ENCODE data around the gene POLR1C.
A peak's percentile ranks its signal among the peaks of the same experiment; 100 is the strongest.

Gene POLR1C

GRCh38 chr6:43506667-43507471, 10.0 kb upstream of the POLR1C start:
- Histone ChIP-seq H3K4me3 (ENCODE audit: low read length) (no peak overlapping the region), H3K9ac (ENCODE audit: low read length) (no peak overlapping the region), H3K27ac (ENCODE audit: low read depth, low read length) (no peak overlapping the region), H3K4me1 (ENCODE audit: control insufficient read depth, insufficient read depth, low read length) (no peaks in the 10 kb centered on the region), H3K27me3 (ENCODE audit: control insufficient read depth, insufficient read depth, low read length) (peaks cover 9% of the 10 kb centered on the region), H3K36me3 (ENCODE audit: control insufficient read depth, insufficient read depth, low read length) (peaks cover 32% of the 10 kb centered on the region)

- H3K4me3 ChIP-seq (ENCODE audit: low read length), result peak overlapping the region; percentile 75
Observed at GRCh38 chr6:43508481-43509141, 8.3 kb upstream of the POLR1C start.

GRCh38 chr6:43509142-43509983, 7.5 kb upstream of the POLR1C start:
- peaks cover 9% of the 10 kb centered on the region for H3K27me3 ChIP-seq (ENCODE audit: control insufficient read depth, insufficient read depth, low read length)
- H3K4me1 ChIP-seq (ENCODE audit: control insufficient read depth, insufficient read depth, low read length), result no peaks in the 10 kb centered on the region
- H3K36me3 ChIP-seq (ENCODE audit: control insufficient read depth, insufficient read depth, low read length), result peaks cover 32% of the 10 kb centered on the region
- peak overlapping the region; percentile 13 for H3K9ac ChIP-seq (ENCODE audit: low read length)
- H3K4me3 ChIP-seq (ENCODE audit: low read length), result peak overlapping the region; percentile 75
- no peak overlapping the region for H3K27ac ChIP-seq (ENCODE audit: low read depth, low read length)

More at GRCh38 chr6:43508481-43509141, 8.3 kb upstream of the POLR1C start:
- peaks cover 9% of the 10 kb centered on the region for H3K27me3 ChIP-seq (ENCODE audit: control insufficient read depth, insufficient read depth, low read length)
- peaks cover 33% of the 10 kb centered on the region for H3K36me3 ChIP-seq (ENCODE audit: control insufficient read depth, insufficient read depth, low read length)
- no peak overlapping the region for H3K27ac ChIP-seq (ENCODE audit: low read depth, low read length)
- H3K4me1 ChIP-seq (ENCODE audit: control insufficient read depth, insufficient read depth, low read length), result no peaks in the 10 kb centered on the region
- H3K9ac ChIP-seq (ENCODE audit: low read length), result no peak overlapping the region

- Histone ChIP-seq H3K36me3 (ENCODE audit: control insufficient read depth, insufficient read depth, low read length) (peaks cover 27% of the 10 kb centered on the region), H3K27ac (ENCODE audit: low read depth, low read length) (no peak within 1 kb of the TSS), H3K4me1 (ENCODE audit: control insufficient read depth, insufficient read depth, low read length) (no peaks in the 10 kb centered on the region), H3K4me3 (ENCODE audit: low read length) (peak within 1 kb of the TSS; percentile 75), H3K27me3 (ENCODE audit: control insufficient read depth, insufficient read depth, low read length) (peaks cover 9% of the 10 kb centered on the region), H3K9ac (ENCODE audit: low read length) (peak within 1 kb of the TSS; percentile 13)
Observed at GRCh38 chr6:43509984-43510826, 6.7 kb upstream of the POLR1C start, which contains the start of gene LRRC73. TSS of gene LRRC73 (minus strand) at chr6:43510346. CDS start at chr6:43509785, 561 bp downstream.

GRCh38 chr6:43510827-43511163, 6.1 kb upstream of the POLR1C start:
- no peak overlapping the region for H3K9ac ChIP-seq (ENCODE audit: low read length)
- H3K27ac ChIP-seq (ENCODE audit: low read depth, low read length), result no peak overlapping the region
- peaks cover 2% of the 10 kb centered on the region for H3K4me1 ChIP-seq (ENCODE audit: control insufficient read depth, insufficient read depth, low read length)
- peaks cover 22% of the 10 kb centered on the region for H3K36me3 ChIP-seq (ENCODE audit: control insufficient read depth, insufficient read depth, low read length)
- H3K4me3 ChIP-seq (ENCODE audit: low read length), result peak overlapping the region; percentile 75
- H3K27me3 ChIP-seq (ENCODE audit: control insufficient read depth, insufficient read depth, low read length), result peaks cover 9% of the 10 kb centered on the region

GRCh38 chr6:43511824-43512415, 5.0 kb upstream of the POLR1C start:
- H3K36me3 ChIP-seq (ENCODE audit: control insufficient read depth, insufficient read depth, low read length), result peaks cover 22% of the 10 kb centered on the region
- peaks cover 9% of the 10 kb centered on the region for H3K27me3 ChIP-seq (ENCODE audit: control insufficient read depth, insufficient read depth, low read length)
- H3K9ac ChIP-seq (ENCODE audit: low read length), result no peak overlapping the region
- peaks cover 6% of the 10 kb centered on the region for H3K4me1 ChIP-seq (ENCODE audit: control insufficient read depth, insufficient read depth, low read length)
- no peak overlapping the region for H3K4me3 ChIP-seq (ENCODE audit: low read length)
- no peak overlapping the region for H3K27ac ChIP-seq (ENCODE audit: low read depth, low read length)

GRCh38 chr6:43515808-43516207, 1.1 kb upstream of the POLR1C start:
- Histone ChIP-seq H3K36me3 (ENCODE audit: control insufficient read depth, insufficient read depth, low read length) (peaks cover 35% of the 10 kb centered on the region), H3K9ac (ENCODE audit: low read length) (peak overlapping the region; percentile 89)

GRCh38 chr6:43516367-43516696, 557 bp upstream of the POLR1C start:
- Histone ChIP-seq H3K4me3 (ENCODE audit: low read length) (peak overlapping the region; percentile 95), H3K4me1 (ENCODE audit: control insufficient read depth, insufficient read depth, low read length) (peaks cover 19% of the 10 kb centered on the region), H3K27me3 (ENCODE audit: control insufficient read depth, insufficient read depth, low read length) (no peaks in the 10 kb centered on the region), H3K36me3 (ENCODE audit: control insufficient read depth, insufficient read depth, low read length) (peaks cover 36% of the 10 kb centered on the region), H3K27ac (ENCODE audit: low read depth, low read length) (peak overlapping the region; percentile 75), H3K9ac (ENCODE audit: low read length) (peak overlapping the region; percentile 89)

More at GRCh38 chr6:43515808-43516207, 1.1 kb upstream of the POLR1C start:
- H3K4me1 ChIP-seq (ENCODE audit: control insufficient read depth, insufficient read depth, low read length), result peaks cover 19% of the 10 kb centered on the region
- no peaks in the 10 kb centered on the region for H3K27me3 ChIP-seq (ENCODE audit: control insufficient read depth, insufficient read depth, low read length)
- peak overlapping the region; percentile 95 for H3K4me3 ChIP-seq (ENCODE audit: low read length)
- no peak overlapping the region for H3K27ac ChIP-seq (ENCODE audit: low read depth, low read length)

- Histone ChIP-seq H3K27me3 (ENCODE audit: control insufficient read depth, insufficient read depth, low read length) (no peaks in the 10 kb centered on the region), H3K4me1 (ENCODE audit: control insufficient read depth, insufficient read depth, low read length) (peaks cover 19% of the 10 kb centered on the region), H3K36me3 (ENCODE audit: control insufficient read depth, insufficient read depth, low read length) (peaks cover 28% of the 10 kb centered on the region), H3K4me3 (ENCODE audit: low read length) (peak overlapping the region; percentile 95), H3K9ac (ENCODE audit: low read length) (peak overlapping the region; percentile 85), H3K27ac (ENCODE audit: low read depth, low read length) (peak overlapping the region; percentile 48)
Observed at GRCh38 chr6:43517505-43518357, 842 bp downstream of the POLR1C start.

- H3K27ac ChIP-seq (ENCODE audit: low read depth, low read length), result no peak overlapping the region
- H3K36me3 ChIP-seq (ENCODE audit: control insufficient read depth, insufficient read depth, low read length), result peaks cover 23% of the 10 kb centered on the region
- peaks cover 19% of the 10 kb centered on the region for H3K4me1 ChIP-seq (ENCODE audit: control insufficient read depth, insufficient read depth, low read length)
- H3K4me3 ChIP-seq (ENCODE audit: low read length), result no peak overlapping the region
- H3K27me3 ChIP-seq (ENCODE audit: control insufficient read depth, insufficient read depth, low read length), result no peaks in the 10 kb centered on the region
- H3K9ac ChIP-seq (ENCODE audit: low read length), result no peak overlapping the region
Observed at GRCh38 chr6:43520097-43520496, 3.2 kb downstream of the POLR1C start.

GRCh38 chr6:43521836-43522235, 4.9 kb downstream of the POLR1C start:
- Histone ChIP-seq H3K4me3 (ENCODE audit: low read length) (no peak overlapping the region), H3K4me1 (ENCODE audit: control insufficient read depth, insufficient read depth, low read length) (peaks cover 12% of the 10 kb centered on the region), H3K27ac (ENCODE audit: low read depth, low read length) (no peak overlapping the region), H3K9ac (ENCODE audit: low read length) (no peak overlapping the region), H3K36me3 (ENCODE audit: control insufficient read depth, insufficient read depth, low read length) (peaks cover 37% of the 10 kb centered on the region), H3K27me3 (ENCODE audit: control insufficient read depth, insufficient read depth, low read length) (no peaks in the 10 kb centered on the region)
